CD4-positive, alpha-beta T cell treated with Interferon gamma for 1 hour (primary cell): ENCODE data around the gene DDX54.

Experiments used
- DNase-seq: peaks from one replicate; pipeline ENCODE4 v3.0.0-alpha.2; 2020

The DDX54 gene

GRCh38 chr12:113185180-113186032 lies at the start of gene DDX54, which contains the start of gene RITA1:
Gene DDX54 (minus strand): TSS chr12:113185478. CDS start chr12:113185451, 27 bp downstream.
Gene RITA1 (plus strand): TSS chr12:113185721. CDS start chr12:113186747, 1,026 bp downstream.
- DNase-seq: peak; percentile 70

DNA sequence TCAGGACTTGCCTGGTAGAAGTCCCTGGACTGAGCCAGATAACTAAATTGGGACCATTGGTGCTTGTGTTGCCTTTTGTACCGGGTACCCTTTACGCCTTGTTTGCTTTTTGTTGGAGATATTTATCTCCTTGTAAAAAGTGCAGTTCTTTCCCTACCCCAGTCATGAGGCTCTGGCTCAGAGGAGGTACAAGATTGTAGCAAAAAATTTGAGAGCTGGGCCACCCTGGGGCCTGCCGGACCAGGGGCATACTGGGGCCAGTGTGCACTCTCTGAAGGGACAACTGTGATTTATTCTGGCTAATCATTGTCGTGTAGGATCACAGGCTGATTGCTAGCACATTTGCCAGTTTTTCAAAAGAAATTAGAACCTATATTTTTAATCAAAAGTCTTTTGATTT lies 49.2 kb upstream of the DDX54 start:
- no peak for DNase-seq

DNA sequence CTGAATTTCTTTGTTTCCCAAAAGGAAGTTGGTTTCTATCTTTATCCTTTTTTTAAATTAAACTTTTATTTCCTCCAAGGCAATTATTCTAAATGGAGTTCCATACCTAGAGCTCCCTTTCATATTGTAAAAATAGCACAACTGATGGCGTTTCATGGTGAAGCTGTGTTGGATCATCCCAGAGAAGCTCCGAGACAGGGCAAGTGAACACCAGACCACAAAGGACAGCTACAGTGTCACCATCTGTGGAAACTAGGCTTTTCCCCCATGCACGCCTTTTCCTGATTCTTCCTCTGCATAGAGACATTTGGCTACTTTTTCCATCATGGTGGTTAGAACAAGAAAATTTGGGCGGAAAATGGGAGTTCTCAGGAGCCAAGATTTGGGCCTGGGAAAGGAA lies 48.7 kb upstream of the DDX54 start:
- DNase-seq: no peak

DNA sequence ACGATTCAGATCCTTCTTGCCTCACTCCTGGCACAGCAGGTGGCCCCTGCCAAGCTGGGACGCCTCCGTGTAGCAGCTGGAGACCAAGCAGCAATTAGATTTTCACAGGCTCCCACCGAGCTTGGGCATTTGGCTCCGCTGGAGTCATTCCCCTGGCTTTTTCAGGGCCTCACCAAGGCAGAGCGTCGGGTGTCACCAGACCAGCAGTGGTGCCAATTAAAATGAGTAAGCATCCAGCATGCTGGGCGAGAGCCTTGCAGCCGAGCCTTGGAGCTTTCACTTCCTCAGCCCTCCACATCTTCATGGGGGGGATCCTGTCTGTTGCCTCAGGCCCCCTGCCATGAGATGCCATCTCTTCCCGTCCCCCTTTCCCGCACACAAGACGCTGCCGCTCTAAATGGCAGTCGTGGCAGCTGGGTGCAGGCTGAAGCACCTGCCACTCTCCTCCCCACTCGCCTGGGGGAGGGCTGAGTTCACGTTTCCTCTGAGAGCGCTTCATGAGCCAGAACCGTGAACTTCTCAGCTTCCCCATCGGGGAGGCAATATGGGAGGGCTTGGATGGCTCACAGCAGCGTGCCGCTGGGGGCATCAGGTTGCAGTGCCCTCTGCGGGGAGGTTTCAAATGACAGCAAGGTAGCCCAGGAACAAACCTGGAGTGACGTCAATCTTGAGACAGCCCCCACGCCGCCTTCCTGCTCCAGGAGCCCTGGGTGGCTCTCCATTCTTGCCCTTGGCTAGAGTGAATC lies 47.7 kb upstream of the DDX54 start:
- peak; percentile 84 for DNase-seq

DNA sequence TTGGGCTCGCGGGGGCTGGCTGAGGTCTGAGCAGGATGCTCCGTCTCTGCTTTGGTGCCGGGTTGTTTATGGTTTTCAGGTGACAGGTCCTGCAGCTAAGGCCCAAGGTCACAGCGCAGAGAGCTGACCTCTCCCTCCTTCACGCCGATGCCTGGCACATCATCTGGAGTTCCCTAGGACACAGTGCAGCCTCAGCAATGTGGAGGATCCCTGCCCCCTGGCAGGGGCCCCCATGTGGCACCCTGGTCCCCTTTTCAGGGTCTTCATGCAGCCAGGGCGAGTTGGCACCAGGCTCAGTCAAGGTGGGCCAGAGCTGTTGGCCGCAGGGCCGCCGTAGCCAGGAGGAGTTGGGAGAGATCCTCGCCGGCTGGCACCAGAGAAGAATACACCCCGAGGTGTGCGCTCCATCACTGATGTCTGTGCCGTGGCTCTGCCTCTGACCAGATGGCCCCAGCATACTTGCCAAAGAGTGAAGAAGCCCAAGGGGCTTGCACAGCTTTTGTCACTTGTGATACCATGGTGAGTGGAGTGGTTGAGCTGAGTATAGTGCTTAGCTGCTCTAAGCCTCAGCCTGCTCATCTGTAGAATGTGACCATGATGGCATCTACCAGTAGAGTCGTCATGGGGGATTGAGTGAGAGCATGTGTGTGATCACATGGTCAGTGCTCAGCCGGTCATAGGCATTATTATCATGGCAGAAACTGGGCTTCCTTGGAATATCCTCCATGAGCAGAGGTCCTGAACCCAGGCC lies 47.0 kb upstream of the DDX54 start:
- no peak for DNase-seq

DNA sequence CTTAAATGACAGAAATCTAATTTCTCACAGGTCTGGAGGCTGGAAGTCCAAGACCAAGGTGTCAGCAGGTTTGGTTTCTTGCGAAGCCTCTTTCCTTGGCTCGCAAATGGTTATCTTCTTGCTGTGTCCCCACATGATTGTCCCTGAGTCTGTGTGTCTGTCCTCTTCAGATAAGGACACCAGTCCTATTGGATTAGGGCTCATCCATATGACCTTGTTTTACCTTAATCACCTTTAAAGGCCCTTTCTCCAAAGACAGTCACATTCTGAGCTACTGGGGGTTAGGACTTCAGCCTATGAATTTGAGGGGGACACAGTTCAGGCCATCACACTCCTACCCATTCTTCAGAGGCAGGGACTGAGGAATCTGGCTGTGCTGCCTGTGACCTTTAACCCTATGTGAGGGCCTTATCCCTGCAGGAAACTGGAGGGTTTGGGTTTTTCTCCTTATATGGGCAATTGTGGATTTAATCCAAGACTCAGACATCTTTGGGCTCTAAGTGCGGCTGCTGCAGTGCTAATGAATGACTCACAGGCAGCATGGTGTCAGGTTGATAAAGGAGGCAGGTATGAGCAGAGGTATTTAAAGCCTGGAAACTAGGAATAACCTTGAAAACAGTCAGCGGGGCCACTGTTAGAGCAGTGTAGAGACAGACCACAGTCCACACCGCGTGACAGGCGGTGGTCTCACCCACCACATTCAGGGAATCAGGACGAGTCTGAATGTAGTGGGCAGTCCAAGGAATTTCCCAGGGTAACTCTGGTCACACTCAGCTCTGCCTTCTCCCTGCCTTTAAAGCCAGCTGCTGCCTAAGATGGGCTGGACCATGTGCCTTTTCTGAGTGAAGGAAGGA lies 46.2 kb upstream of the DDX54 start:
- DNase-seq: no peak

DNA sequence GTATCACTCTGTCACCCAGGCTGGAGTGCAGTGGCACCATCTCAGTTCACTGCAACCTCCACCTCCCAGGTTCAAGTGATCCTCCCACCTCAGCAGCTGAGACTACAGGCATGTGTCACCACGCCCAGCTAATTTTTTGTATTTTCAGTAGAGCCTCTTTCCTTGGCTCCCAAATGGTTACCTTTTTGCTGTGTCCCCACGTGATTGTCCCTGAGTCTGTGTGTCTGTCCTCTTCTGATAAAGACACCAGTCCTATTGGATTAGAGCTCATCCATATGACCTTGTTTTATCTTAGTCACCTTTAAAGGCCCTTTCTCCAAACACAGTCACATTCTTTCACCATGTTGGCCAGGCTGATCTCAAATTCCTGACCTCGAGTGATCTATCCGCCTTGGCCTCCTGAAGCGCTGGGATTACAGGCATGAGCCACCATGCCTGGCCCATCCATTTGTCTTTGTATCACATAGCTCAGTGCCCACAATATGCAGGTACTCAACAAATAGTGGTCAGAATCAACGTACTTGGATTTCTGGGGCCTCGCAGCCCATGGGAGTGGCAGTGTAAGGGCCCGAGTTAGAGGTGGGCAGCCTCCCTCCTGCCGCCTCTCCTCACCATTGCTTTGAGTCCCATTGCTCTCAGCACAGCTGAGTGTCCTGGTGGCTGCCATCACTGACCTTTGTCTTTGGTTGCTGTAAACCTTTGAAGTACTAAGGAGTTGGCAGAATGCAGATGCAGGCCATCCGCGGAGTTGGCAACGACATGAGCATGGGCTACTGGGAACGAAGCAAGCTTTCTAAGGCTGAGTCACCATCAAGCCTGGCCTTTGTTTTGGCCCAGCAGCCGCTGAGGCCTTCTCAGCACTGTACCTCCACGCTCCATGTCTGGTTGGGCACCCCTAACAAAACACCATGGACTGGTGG lies 45.3 kb upstream of the DDX54 start:
- DNase-seq: no peak

DNA sequence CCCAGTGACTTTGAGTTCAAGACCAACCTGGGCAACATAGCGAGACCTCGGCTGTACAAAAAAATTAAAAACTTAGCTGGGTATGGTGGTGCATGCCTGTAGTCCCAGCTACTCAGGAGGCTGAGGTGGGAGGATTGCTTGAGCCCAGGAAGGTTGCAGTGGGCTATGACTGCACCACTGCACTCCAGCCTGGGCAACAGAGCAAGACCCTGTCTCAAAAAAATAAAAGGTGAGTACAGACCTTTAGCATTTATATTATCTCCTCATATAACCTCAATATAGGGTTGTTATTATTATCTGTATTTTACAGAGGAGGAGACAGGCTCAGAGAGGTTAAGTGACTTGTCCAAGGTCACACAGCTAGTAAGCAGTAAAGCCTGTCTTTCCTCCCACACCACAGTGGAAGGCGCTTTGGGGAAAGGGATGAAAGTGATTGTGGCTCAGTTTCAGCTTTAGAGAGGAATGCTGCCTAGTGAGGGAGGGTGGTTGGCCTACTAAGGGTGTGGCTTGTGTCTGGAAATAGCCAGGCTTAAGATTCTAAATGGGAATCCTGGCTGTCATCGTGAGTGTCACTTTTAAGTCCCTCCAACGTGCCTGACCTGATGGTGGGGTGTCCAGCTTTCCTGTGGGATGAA lies 43.2 kb upstream of the DDX54 start:
- DNase-seq: no peak

GRCh38 chr12:113227686-113228391 lies 42.6 kb upstream of the DDX54 start:
- no peak for DNase-seq

- no peak for DNase-seq
Measured at GRCh38 chr12:113226696-113227568, 41.7 kb upstream of the DDX54 start.

- no peak for DNase-seq
Measured at GRCh38 chr12:113224955-113225354, 39.7 kb upstream of the DDX54 start.

DNA sequence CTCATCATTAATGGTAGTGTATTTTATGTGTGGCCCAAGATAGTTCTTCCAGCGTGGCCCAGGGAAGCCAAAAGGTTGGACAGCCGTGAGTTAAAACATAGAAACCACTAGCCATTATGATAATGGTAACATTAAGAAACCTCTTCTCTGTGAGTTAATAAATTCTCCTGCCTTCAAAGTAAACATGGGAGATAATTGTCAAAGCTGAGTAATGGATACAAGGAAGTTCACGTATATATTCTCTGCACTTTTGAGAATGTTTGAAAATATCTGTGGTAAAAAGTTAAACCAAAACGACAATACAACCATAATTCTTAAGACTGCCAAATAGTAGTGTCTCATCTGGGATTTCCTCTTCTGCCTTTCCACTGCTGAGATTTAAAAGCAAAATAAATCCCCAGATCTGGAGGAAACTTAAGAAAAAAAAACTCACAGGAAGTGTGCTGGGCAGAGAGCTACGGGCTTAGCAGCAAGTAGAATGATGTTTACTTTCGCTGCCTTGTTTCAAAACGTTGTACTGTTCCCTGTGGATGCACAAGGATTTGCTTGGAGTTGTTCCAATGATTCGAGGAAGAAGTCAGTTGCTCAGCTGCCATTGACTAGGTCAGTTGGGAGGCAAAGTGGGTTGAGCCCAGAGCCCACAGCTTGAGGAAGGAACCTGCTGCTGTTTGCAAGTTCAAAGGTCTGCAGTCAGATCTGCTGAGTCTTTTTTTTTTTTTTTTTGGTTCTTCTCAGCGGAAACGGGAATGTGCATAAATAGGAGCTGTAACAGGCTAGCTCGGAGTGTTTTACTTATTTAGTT lies 37.7 kb upstream of the DDX54 start:
- DNase-seq: no peak

DNA sequence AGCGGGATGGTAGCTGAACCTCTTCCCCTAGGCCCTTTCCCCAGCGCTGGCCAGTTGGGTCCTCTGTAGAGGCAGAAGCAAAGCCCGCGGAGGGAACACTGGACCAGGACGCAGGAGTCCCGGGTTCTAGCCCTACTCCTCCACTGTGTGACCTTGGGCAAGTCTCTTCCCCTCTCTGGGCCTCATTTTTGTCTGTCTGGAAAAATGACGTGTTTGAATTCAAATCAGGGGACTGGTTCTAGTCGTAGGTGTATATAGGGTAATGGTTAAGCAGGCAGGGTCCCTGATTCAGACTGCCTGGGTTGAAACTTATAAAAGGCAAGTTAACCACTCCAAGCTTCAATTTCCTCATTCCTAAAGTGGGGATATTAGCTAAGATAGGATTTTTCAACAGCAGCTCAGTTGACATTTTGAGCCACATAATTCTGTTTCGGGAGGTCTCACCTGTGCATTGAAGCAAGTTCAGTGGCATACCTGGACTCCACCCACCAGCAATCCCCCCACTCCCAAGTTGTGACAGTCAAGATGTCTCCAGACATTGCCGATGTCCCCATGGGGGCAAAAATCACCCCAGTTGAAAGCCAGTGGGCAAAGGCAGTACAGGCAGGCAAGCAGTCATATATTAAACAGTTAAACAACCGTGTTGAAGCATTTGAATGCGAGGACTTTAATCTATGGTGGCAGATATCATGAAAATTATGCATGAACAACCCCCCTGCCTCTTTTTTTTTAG lies 36.9 kb upstream of the DDX54 start:
- DNase-seq: no peak

GRCh38 chr12:113221181-113221996 lies 36.1 kb upstream of the DDX54 start, which contains the start of gene TPCN1:
Gene TPCN1 (plus strand): TSS chr12:113221464. CDS start chr12:113226853, 5,389 bp downstream.
- peak; percentile 100 for DNase-seq

DNA sequence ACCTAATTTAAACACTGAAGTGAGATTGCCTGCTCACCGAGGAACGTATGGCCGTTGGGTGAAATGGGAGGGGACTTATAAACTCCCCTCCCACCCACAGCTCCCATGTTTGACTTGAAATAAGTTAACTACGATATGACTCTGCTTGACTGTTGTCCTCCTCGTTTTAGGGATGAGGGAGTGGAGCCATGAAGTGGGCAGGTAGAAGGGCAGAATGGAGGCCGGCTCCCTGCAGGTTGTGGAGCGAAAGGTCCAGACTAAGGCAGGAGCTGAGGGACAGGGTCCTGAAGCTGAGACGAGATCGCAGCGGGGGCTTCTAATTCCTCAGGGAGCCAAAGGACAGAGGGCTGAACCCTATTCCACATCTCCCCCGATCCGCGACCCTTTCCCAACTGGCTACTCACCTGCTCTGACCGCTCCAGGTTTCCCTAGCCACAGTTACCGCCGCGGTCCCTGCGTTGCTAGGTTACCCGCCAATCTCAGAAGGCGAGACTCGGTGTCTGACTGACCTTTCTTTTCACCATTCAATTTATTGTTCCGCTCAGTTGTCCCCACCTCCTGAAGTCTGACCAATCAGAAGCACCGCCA lies 35.4 kb upstream of the DDX54 start:
- no peak for DNase-seq

GRCh38 chr12:113216027-113216426 lies 30.7 kb upstream of the DDX54 start:
- DNase-seq: no peak
